Transverse colon (tissue), 4 donors: ENCODE measurements around the gene ENOX1.

Experiments used
- CTCF ChIP-seq, 5 experiments: fragments of 200-600 bp in 3 of 5; fragments of 450-650 bp in 2 of 5; sonication (generic) in 3 of 5; IDR thresholded peaks; 1 replicate in 2 of 5; 2 replicates in 3 of 5; pipeline ENCODE4 v1.5.1; 2016 to 2017; ENCODE audit warnings: antibody characterized with exemption in 5 of 5, inconsistent platforms in 3 of 5, mild to moderate bottlenecking in 2 of 5, moderate library complexity in 1 of 5
- EP300 ChIP-seq: sonication (generic); formaldehyde crosslinking; IDR thresholded peaks from one replicate; pipeline ENCODE4 v1.6.1; 2017; ENCODE audit warnings: antibody characterized with exemption, low read depth
- POLR2A ChIP-seq: fragments of 450-650 bp; IDR thresholded peaks from one replicate; pipeline ENCODE4 v1.6.1; 2016; ENCODE audit warnings: antibody characterized with exemption, mild to moderate bottlenecking, moderate library complexity
- POLR2AphosphoS5 ChIP-seq, 3 donors: sonication (generic); formaldehyde crosslinking; IDR thresholded peaks; one replicate each; pipeline ENCODE4 v1.6.1; 2016; ENCODE audit warnings: antibody characterized with exemption in 3 of 3

- no peak for TF ChIP-seq CTCF (IDR thresholded peaks at IDR 0.05)
- TF ChIP-seq POLR2A = no peak
- no peak for TF ChIP-seq POLR2AphosphoS5 (IDR thresholded peaks at IDR 0.05)
- no peak for TF ChIP-seq EP300
Observed at GRCh38 chr13:43478211-43478610, 308.6 kb downstream of the ENOX1 start.
